ENCODE data around the gene CD63. TPM values are rescaled to one million over a fixed set of nuclear protein-coding genes. Genes with fewer than 3 reads are reported as not detected.

CD63 gene
- total RNA-seq, 1 experiment from 2014 or later = 581 TPM

DNA sequence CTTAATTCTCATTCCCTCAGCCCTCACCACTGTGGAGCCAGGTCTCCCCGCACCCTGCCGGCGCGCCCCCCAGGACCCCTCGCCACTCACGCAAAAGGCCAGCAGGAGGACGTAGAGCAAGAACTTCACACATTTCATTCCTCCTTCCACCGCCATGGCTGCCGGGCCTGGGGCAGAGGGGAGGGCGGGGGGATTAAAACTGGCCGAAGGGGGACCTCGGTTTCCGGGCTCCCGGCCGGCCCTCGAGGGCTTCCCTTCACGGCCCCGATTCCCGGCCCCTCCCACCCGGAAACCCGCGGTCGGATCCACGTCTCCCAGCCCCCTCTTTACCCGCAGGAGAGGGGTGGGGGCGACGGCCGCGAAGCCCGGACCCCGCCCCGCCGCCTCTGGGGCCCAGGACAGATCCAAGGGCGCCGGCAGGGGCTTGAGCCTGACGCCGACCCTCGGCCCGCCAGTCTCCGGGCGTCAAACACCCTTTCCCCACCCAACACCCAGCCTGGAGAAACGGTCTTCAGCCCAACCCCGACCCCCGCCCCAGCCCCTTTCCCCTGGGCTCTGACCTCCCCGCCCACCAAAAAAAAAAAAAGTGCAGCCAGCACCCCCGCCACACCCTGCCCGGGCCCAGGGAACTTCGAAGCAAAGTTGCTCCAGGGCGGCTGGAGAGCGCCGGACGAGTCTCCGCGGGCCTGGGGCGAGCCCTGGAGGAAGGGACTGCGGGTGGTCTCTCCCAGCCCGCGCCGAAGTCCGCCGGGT is 447 bp downstream of the CD63 start:
- Mint-ChIP-seq H3K4me3 (peak overlapping the region; percentile 89 to 93), H3K36me3 (ENCODE audit: insufficient read depth in 1 of 3, low read depth in 3 of 3) (peaks cover 21 to 42% (median 42%) of the 10 kb centered on the region in 3 experiments; a peak in 6 of 7 replicates), H3K27ac (peak overlapping the region in 1 of 3 experiments; percentile 80; a peak in 2 of 7 replicates), H3K27me3 (ENCODE audit: low read depth) (no peaks in the 10 kb centered on the region; the same call in 1 of the 2 replicates), H3K4me1 (peaks cover 38 to 40% of the 10 kb centered on the region in 2 experiments), H3K9me3 (no peaks in the 10 kb centered on the region; a peak in 1 of 5 replicates)
- Histone ChIP-seq H2BK20ac (ENCODE audit: low read depth, low read length, poor library complexity, severe bottlenecking) (no peak overlapping the region), H2BK5ac (ENCODE audit: insufficient read length, low read length) (no peak overlapping the region), H3K18ac (ENCODE audit: insufficient read length, low read depth, low read length) (peak overlapping the region; percentile 69), H4K91ac (ENCODE audit: insufficient read length, low read depth, low read length) (no peak overlapping the region), H4K5ac (ENCODE audit: insufficient read length, low read depth, low read length) (no peak overlapping the region), H3K23ac (ENCODE audit: insufficient read length, low read depth, low read length) (no peak overlapping the region), H4K20me1 (ENCODE audit: control insufficient read depth, insufficient read depth, insufficient read length) (no peaks in the 10 kb centered on the region), H2BK12ac (ENCODE audit: insufficient read length, low read depth, low read length) (no peak overlapping the region), H3K9ac (ENCODE audit: extremely low read depth, insufficient read length, low read length) (peak overlapping the region; percentile 50), H3K4ac (ENCODE audit: low read depth, low read length) (no peak overlapping the region), H2AK5ac (ENCODE audit: insufficient read length, low read length) (no peak overlapping the region), H3K56ac (ENCODE audit: insufficient read length, low read depth, low read length) (no peak overlapping the region), H2AFZ (ENCODE audit: low read length) (no peak overlapping the region), H3K27me3 (ENCODE audit: insufficient read depth, low read length) (no peaks in the 10 kb centered on the region), H3K79me2 (ENCODE audit: insufficient read depth, low read length) (peaks cover 7% of the 10 kb centered on the region; the same call in 1 of the 2 replicates), H2BK15ac (ENCODE audit: low read depth, low read length) (no peak overlapping the region), H3K14ac (ENCODE audit: insufficient read depth, low read length) (peak overlapping the region; percentile 74), H2BK120ac (ENCODE audit: low read depth, low read length, poor library complexity, severe bottlenecking) (no peak overlapping the region), H3K23me2 (ENCODE audit: insufficient read length, low read depth, low read length, poor library complexity, severe bottlenecking) (peaks cover 14% of the 10 kb centered on the region), H3K27ac (ENCODE audit: insufficient read length, low read depth, low read length) (no peak overlapping the region), H4K8ac (replicated peaks; ENCODE audit: insufficient read length, low read depth, low read length) (no peak overlapping the region), H3K9me3 (ENCODE audit: control insufficient read depth, low read depth, low read length) (no peaks in the 10 kb centered on the region), H3K4me1 (ENCODE audit: insufficient read depth, low read length) (peaks cover 3% of the 10 kb centered on the region; the same call in 1 of the 2 replicates), H3K4me2 (ENCODE audit: insufficient read depth, insufficient read length, low read length) (peak overlapping the region; percentile 83), H3K79me1 (ENCODE audit: insufficient read depth, low read depth, low read length, poor library complexity, severe bottlenecking) (peaks cover 7% of the 10 kb centered on the region), H3T11ph (ENCODE audit: low read length) (no peak overlapping the region)
- TF ChIP-seq, protein P1, sequence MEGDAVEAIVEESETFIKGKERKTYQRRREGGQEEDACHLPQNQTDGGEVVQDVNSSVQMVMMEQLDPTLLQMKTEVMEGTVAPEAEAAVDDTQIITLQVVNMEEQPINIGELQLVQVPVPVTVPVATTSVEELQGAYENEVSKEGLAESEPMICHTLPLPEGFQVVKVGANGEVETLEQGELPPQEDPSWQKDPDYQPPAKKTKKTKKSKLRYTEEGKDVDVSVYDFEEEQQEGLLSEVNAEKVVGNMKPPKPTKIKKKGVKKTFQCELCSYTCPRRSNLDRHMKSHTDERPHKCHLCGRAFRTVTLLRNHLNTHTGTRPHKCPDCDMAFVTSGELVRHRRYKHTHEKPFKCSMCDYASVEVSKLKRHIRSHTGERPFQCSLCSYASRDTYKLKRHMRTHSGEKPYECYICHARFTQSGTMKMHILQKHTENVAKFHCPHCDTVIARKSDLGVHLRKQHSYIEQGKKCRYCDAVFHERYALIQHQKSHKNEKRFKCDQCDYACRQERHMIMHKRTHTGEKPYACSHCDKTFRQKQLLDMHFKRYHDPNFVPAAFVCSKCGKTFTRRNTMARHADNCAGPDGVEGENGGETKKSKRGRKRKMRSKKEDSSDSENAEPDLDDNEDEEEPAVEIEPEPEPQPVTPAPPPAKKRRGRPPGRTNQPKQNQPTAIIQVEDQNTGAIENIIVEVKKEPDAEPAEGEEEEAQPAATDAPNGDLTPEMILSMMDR (conservative IDR thresholded peaks at IDR 0.05) = no peak
- no CpG with 5 or more reads among the region's 61 CpGs for whole genome bisulfite sequencing (ENCODE audit: extremely low coverage, insufficient read length, low lambda C conversion rate)
- DNase-seq = no peak

Measured in H9 (cell line).